K562 (cell line): ENCODE data around the gene FGF21. TPM values are rescaled to one million over a fixed set of nuclear protein-coding genes. Genes with fewer than 3 reads are reported as not detected.

Experiments
- ATF1 ChIP-seq, 2 experiments: fragments of 450-650 bp in 1 of 2; IDR thresholded peaks; 2 replicates each; pipeline ENCODE4 v1.6.1; 2016; ENCODE audit warnings: missing compliant biosample characterization in 1 of 2, missing genetic modification characterization in 1 of 2
- ATF7 ChIP-seq: fragments of 450-650 bp; IDR thresholded peaks from 2 replicates; pipeline ENCODE4 v1.7.1; 2014; ENCODE audit warnings: mild to moderate bottlenecking, moderate library complexity
- CHD2 ChIP-seq: IDR thresholded peaks from 2 replicates; pipeline ENCODE4 v1.6.1; 2011; ENCODE audit warnings: low read depth, low read length
- FOS ChIP-seq: IDR thresholded peaks from 3 replicates; pipeline ENCODE4 v1.6.1; 2011; ENCODE audit not compliant: insufficient read length; ENCODE audit errors: extremely low read depth
- HNRNPUL1 ChIP-seq: fragments of 200-400 bp; formaldehyde crosslinking; IDR thresholded peaks from 2 replicates; pipeline ENCODE4 v1.6.1; 2017; ENCODE audit warnings: low read length
- KLF1 ChIP-seq: fragments of 450-650 bp; IDR thresholded peaks from 2 replicates; pipeline ENCODE4 v1.6.1; 2016; ENCODE audit warnings: missing genetic modification characterization, missing compliant biosample characterization
- MITF ChIP-seq: IDR thresholded peaks from 2 replicates; pipeline ENCODE4 v1.6.1; 2014; ENCODE audit warnings: antibody characterized with exemption
- MYNN ChIP-seq, 2 experiments: sonication (generic); formaldehyde crosslinking in 1 of 2; IDR thresholded peaks; 2 replicates each; pipeline versions ENCODE4 v1.5.0 to v1.6.1; 2016 to 2020; ENCODE audit warnings: antibody characterized with exemption in 1 of 2, missing genetic modification reagents in 1 of 2
- PHF21A ChIP-seq: fragments of 450-650 bp; IDR thresholded peaks from 2 replicates; pipeline ENCODE4 v1.6.1; 2017; ENCODE audit warnings: low read depth, borderline replicate concordance
- PRPF4 ChIP-seq: fragments of 200-400 bp; formaldehyde crosslinking; IDR thresholded peaks from one replicate; pipeline ENCODE4 v1.6.1; 2017; ENCODE audit warnings: low read length, low read depth, mild to moderate bottlenecking; ENCODE audit not compliant: insufficient read depth, poor library complexity, severe bottlenecking
- SP1 ChIP-seq: sonication (generic); formaldehyde crosslinking; IDR thresholded peaks from 2 replicates; pipeline ENCODE4 v1.8.1; 2022; ENCODE audit warnings: mild to moderate bottlenecking, missing genetic modification reagents
- SRSF9 ChIP-seq: fragments of 200-400 bp; formaldehyde crosslinking; IDR thresholded peaks from 2 replicates; pipeline ENCODE4 v1.6.1; 2017; ENCODE audit warnings: low read depth, low read length, borderline replicate concordance
- ZKSCAN1 ChIP-seq: fragments of 150-350 bp; IDR thresholded peaks from 2 replicates; pipeline ENCODE4 v1.6.1; 2016; ENCODE audit warnings: low read depth, low read length
- ZNF644 ChIP-seq: fragments of 200-800 bp; sonication (Bioruptor generic); IDR thresholded peaks from 2 replicates; pipeline ENCODE4 v1.6.1; 2016; ENCODE audit warnings: low read depth, missing genetic modification characterization, missing compliant biosample characterization
- polyA plus RNA-seq, 8 experiments: library from polyadenylated mRNA; depleted of rRNA in 4 of 8; stranded (reverse) in 5 of 8; unstranded in 3 of 8; fragments of >200 nt; fragmentation: Nextera tagmentation in 2 of 8; fragmentation: Illumina TruSeq in 1 of 8; extraction: Ambion mirVana in 2 of 8; extraction: Trizol in 1 of 8; gene quantifications; 2 replicates each; pipeline versions ENCODE4 v1.2.1 to v1.2.3, GENCODE V29; 2011 to 2014; ENCODE audit warnings: inconsistent platforms in 1 of 8, missing spikeins in 1 of 8
- total RNA-seq, 7 experiments: library from RNA; depleted of rRNA in 6 of 7; stranded (reverse); fragments of >200 nt in 6 of 7; fragmentation: Illumina TruSeq in 2 of 7; extraction: Trizol in 2 of 7; gene quantifications; 2 replicates each; pipeline versions ENCODE4 v1.2.1 to v1.2.3, GENCODE V29; 2011 to 2021; ENCODE audit warnings: low replicate concordance in 1 of 7
- TF ChIP-seq, protein P1 (sequence below): sonication (generic); formaldehyde crosslinking; IDR thresholded peaks from 2 replicates; pipeline ENCODE4 v1.8.0; 2022; ENCODE audit warnings: missing genetic modification reagents, mild to moderate bottlenecking, moderate library complexity, borderline replicate concordance
- TF ChIP-seq, protein P2 (sequence below): sonication (generic); formaldehyde crosslinking; IDR thresholded peaks from 2 replicates; pipeline ENCODE4 v1.8.0; 2022; ENCODE audit warnings: mild to moderate bottlenecking, low read depth, missing genetic modification reagents
- TF ChIP-seq, protein P3 (sequence below): sonication (generic); formaldehyde crosslinking; IDR thresholded peaks from 2 replicates; pipeline ENCODE4 v1.8.0; 2022; ENCODE audit warnings: mild to moderate bottlenecking, missing genetic modification reagents
- TF ChIP-seq, protein P4 (sequence below): fragments of 250-450 bp; sonication (Bioruptor Pico); IDR thresholded peaks from 2 replicates; pipeline ENCODE4 v1.5.0; 2020; ENCODE audit warnings: mild to moderate bottlenecking

The FGF21 gene
- total and polyA plus RNA-seq, 9 of the 15 experiments (the other 6 are each of a cell fraction or from before 2014, with no cell fraction given): 0.04 to 0.77 (median 0.09) TPM; not detected in 6

DNA sequence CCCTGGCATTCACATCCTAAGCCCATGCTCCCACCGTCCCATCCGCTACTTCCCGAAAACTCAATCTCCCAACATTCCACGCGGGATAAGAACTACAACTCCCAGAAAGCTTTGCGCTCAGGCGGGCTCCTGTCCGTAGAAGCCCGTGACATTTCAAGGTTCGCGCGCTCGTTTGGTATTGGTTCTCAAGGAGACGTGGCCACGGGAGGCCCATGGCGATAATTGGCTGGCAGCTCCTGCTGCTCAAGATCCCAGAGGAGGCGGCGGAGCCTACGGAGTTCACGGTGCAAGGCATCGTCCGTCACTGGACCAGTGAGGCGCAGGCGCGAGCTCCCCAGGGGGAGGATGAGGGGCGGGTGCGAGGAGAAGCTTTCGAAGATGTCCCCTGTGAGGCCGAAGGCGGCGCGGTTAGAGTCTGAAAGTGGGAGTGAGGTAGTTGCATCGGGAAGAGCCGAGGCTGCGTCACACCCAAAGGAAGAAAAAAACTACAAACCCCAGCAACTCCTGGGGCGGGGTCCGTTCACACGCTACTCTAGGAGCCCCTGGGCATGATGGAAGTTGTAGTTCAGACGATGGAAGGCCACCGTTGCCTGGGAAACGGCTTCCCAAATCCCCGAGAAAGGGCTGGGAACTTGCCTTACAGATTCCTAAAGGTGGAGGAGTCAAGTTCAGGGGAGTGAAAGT lies 34.6 kb upstream of the FGF21 start (continued):
- TF ChIP-seq FOS (peak; percentile 89), HNRNPUL1 (no peak), ZNF644 (tag) (peak; percentile 86; the same call in 1 of the 2 replicates), ATF1 (CRISPR knock-in tag; IDR thresholded peaks at IDR 0.05) (no peak), ATF1 (tag; IDR thresholded peaks at IDR 0.05) (peak; percentile 95), MYNN (IDR thresholded peaks at IDR 0.05) (no peak), MYNN (CRISPR knock-in tag; IDR thresholded peaks at IDR 0.05) (no peak), ZKSCAN1 (no peak), CHD2 (peak; percentile 82), PHF21A (no peak), KLF1 (tag) (peak; percentile 39; the same call in 1 of the 2 replicates), SP1 (CRISPR knock-in tag) (peak; percentile 91), PRPF4 (no peak), ATF7 (peak; percentile 83), SRSF9 (no peak), MITF (peak; percentile 52; the same call in 1 of the 2 replicates)
- TF ChIP-seq, protein P1, sequence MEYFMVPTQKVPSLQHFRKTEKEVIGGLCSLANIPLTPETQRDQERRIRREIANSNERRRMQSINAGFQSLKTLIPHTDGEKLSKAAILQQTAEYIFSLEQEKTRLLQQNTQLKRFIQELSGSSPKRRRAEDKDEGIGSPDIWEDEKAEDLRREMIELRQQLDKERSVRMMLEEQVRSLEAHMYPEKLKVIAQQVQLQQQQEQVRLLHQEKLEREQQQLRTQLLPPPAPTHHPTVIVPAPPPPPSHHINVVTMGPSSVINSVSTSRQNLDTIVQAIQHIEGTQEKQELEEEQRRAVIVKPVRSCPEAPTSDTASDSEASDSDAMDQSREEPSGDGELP: peak; percentile 67; the same call in 1 of the 2 replicates
- TF ChIP-seq, protein P2, sequence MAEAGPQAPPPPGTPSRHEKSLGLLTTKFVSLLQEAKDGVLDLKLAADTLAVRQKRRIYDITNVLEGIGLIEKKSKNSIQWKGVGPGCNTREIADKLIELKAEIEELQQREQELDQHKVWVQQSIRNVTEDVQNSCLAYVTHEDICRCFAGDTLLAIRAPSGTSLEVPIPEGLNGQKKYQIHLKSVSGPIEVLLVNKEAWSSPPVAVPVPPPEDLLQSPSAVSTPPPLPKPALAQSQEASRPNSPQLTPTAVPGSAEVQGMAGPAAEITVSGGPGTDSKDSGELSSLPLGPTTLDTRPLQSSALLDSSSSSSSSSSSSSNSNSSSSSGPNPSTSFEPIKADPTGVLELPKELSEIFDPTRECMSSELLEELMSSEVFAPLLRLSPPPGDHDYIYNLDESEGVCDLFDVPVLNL (CRISPR knock-in tag): peak; percentile 100
- TF ChIP-seq, protein P3, sequence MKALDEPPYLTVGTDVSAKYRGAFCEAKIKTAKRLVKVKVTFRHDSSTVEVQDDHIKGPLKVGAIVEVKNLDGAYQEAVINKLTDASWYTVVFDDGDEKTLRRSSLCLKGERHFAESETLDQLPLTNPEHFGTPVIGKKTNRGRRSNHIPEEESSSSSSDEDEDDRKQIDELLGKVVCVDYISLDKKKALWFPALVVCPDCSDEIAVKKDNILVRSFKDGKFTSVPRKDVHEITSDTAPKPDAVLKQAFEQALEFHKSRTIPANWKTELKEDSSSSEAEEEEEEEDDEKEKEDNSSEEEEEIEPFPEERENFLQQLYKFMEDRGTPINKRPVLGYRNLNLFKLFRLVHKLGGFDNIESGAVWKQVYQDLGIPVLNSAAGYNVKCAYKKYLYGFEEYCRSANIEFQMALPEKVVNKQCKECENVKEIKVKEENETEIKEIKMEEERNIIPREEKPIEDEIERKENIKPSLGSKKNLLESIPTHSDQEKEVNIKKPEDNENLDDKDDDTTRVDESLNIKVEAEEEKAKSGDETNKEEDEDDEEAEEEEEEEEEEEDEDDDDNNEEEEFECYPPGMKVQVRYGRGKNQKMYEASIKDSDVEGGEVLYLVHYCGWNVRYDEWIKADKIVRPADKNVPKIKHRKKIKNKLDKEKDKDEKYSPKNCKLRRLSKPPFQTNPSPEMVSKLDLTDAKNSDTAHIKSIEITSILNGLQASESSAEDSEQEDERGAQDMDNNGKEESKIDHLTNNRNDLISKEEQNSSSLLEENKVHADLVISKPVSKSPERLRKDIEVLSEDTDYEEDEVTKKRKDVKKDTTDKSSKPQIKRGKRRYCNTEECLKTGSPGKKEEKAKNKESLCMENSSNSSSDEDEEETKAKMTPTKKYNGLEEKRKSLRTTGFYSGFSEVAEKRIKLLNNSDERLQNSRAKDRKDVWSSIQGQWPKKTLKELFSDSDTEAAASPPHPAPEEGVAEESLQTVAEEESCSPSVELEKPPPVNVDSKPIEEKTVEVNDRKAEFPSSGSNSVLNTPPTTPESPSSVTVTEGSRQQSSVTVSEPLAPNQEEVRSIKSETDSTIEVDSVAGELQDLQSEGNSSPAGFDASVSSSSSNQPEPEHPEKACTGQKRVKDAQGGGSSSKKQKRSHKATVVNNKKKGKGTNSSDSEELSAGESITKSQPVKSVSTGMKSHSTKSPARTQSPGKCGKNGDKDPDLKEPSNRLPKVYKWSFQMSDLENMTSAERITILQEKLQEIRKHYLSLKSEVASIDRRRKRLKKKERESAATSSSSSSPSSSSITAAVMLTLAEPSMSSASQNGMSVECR (CRISPR knock-in tag): peak; percentile 59; the same call in 1 of the 2 replicates
- TF ChIP-seq, protein P4, sequence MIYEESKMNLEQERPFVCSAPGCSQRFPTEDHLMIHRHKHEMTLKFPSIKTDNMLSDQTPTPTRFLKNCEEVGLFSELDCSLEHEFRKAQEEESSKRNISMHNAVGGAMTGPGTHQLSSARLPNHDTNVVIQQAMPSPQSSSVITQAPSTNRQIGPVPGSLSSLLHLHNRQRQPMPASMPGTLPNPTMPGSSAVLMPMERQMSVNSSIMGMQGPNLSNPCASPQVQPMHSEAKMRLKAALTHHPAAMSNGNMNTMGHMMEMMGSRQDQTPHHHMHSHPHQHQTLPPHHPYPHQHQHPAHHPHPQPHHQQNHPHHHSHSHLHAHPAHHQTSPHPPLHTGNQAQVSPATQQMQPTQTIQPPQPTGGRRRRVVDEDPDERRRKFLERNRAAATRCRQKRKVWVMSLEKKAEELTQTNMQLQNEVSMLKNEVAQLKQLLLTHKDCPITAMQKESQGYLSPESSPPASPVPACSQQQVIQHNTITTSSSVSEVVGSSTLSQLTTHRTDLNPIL (CRISPR knock-in tag): no peak
